A673 (cell line): ENCODE results near the gene CTNNBL1.

Source experiments
- EZH2 ChIP-seq: fragments of 200-600 bp; sonication (generic); IDR thresholded peaks from 2 replicates; pipeline ENCODE4 v1.6.1; 2017; ENCODE audit warnings: borderline replicate concordance, low read depth, mild to moderate bottlenecking, mixed read lengths, antibody characterized with exemption, low read length; ENCODE audit not compliant: poor library complexity, severe bottlenecking
- TF ChIP-seq, protein P1 (sequence below): fragments of 300-800, 200-600 bp; sonication (generic); conservative IDR thresholded peaks from 2 replicates; pipeline ENCODE4 v1.5.1; 2017; ENCODE audit warnings: low read depth, mild to moderate bottlenecking, antibody characterized with exemption, low read length, moderate library complexity, mixed read lengths

DNA sequence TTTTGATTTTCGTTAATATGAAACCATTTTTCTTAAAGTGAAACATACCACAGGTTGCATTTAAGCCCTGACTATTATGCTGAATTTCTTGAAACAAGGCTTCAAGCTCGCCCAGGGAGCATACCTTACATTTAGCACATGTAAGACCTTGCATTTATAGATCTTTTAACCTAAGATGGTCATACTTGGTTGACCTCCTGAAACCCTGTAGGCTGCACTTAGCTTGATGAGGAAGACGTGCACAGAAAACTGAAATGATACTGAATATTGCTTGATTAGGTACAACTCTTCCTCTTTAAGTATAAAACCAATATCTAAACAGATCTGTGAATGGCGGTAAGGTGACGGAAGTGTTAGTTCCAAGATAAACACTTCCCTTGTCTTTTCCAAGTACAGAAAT lies 82.2 kb downstream of the CTNNBL1 start:
- TF ChIP-seq, protein P1, sequence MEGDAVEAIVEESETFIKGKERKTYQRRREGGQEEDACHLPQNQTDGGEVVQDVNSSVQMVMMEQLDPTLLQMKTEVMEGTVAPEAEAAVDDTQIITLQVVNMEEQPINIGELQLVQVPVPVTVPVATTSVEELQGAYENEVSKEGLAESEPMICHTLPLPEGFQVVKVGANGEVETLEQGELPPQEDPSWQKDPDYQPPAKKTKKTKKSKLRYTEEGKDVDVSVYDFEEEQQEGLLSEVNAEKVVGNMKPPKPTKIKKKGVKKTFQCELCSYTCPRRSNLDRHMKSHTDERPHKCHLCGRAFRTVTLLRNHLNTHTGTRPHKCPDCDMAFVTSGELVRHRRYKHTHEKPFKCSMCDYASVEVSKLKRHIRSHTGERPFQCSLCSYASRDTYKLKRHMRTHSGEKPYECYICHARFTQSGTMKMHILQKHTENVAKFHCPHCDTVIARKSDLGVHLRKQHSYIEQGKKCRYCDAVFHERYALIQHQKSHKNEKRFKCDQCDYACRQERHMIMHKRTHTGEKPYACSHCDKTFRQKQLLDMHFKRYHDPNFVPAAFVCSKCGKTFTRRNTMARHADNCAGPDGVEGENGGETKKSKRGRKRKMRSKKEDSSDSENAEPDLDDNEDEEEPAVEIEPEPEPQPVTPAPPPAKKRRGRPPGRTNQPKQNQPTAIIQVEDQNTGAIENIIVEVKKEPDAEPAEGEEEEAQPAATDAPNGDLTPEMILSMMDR: no peak
- no peak for TF ChIP-seq EZH2
